Effector memory CD4-positive, alpha-beta T cell (primary cell): ENCODE results near the gene MRPL17.

Source experiments
- DNase-seq, 3 donors: peaks; one replicate each; pipeline ENCODE4 v3.0.0-alpha.2; 2020
- H3K27ac ChIP-seq: 2 replicates; pipeline ENCODE4 v1.7.0; 2013; ENCODE audit warnings: mild to moderate bottlenecking, low read length, moderate library complexity; ENCODE audit not compliant: insufficient read depth, poor library complexity, severe bottlenecking
- H3K27me3 ChIP-seq: replicated peaks from 2 replicates; pipeline ENCODE4 v1.7.0; 2013; ENCODE audit warnings: mild to moderate bottlenecking, low read length; ENCODE audit not compliant: insufficient read depth, control insufficient read depth, poor library complexity, severe bottlenecking
- H3K36me3 ChIP-seq: 2 replicates; pipeline ENCODE4 v1.7.0; 2013; ENCODE audit warnings: mild to moderate bottlenecking, low read length, moderate library complexity; ENCODE audit not compliant: control insufficient read depth, insufficient read depth
- H3K4me1 ChIP-seq: 2 replicates; pipeline ENCODE4 v1.7.0; 2013; ENCODE audit warnings: low read length, mild to moderate bottlenecking; ENCODE audit not compliant: control insufficient read depth, insufficient read depth, poor library complexity, severe bottlenecking
- H3K4me3 ChIP-seq: 2 replicates; pipeline ENCODE4 v1.7.0; 2013; ENCODE audit warnings: low read length, low read depth, mild to moderate bottlenecking; ENCODE audit not compliant: insufficient read depth, poor library complexity, severe bottlenecking
- H3K9me3 ChIP-seq: 2 replicates; pipeline ENCODE4 v1.7.0; 2013; ENCODE audit warnings: mild to moderate bottlenecking, low read length, moderate library complexity; ENCODE audit not compliant: control insufficient read depth

MRPL17 gene

DNA sequence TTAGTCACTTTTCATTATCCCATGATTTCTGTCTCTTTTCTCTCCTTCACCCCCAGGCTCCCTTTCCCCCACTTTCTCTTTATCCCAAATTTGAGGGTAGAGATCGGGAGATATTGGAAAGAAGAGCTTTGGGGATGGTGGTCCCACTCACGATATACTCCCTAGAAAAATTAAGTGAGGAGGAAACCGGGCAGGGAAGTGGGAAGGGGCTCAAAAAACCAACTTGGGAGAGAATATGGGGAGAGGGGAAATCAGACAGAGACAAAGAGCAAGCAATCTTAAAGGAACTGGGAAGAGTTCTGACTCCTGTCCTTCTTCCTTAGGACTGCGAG, 26.6 kb downstream of the MRPL17 start:
- H3K9me3 ChIP-seq: no peaks in the 10 kb centered on the region
- H3K27me3 ChIP-seq: no peaks in the 10 kb centered on the region
- no peaks in the 10 kb centered on the region for H3K36me3 ChIP-seq
- no peak overlapping the region for H3K27ac ChIP-seq
- no peaks in the 10 kb centered on the region for H3K4me1 ChIP-seq
- DNase-seq: no peak
- no peak overlapping the region for H3K4me3 ChIP-seq

DNA sequence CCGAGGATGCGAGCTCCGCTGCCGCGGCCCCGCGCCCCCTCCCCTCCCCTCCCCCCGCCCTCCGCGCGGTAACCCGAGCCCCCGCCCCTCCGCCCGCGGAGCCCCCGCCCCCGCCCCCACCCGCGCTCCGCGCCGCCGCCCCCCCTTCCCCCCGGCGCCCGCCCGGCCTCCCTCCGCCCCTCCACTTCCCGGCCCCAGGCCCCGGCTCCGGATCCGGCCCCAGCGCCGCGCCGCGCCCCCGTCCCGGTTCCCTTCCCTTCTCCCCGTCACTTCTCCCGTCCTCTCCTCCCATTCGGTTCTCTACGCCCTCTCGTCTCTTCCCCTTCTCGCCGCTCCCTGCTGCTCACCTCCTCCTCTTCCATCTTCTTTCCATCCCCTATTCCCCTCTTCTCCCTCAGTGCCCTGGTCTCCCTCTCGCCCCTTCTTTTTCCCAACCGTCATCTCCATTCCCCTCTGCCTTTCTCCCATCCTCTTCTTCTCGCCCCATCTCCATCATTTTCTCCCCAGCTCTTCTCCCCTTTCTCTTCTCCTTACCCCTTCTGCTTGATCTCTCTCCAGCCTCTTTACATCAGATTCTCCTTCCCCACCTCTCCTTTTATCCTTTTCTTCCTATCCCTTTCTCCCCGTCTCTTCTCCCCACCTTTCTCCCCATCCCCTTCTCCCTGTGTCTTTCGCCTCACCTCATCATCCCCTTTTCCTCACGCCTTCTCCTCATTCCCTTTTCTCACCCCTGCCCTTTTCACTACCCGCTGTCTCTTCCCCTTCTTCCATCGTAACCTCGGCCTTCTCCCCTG, 27.2 kb downstream of the MRPL17 start, which contains the start of gene DCHS1:
TSS of gene DCHS1 (minus strand) at position 20 of the 794 bp plus-strand sequence. CDS start 14,196 bp downstream, outside the sequence.
- peak within 1 kb of the TSS; percentile 35 for H3K27ac ChIP-seq
- H3K4me3 ChIP-seq: peak within 1 kb of the TSS; percentile 53
- DNase-seq: peak in 1 of 3 donors; percentile 15
- no peaks in the 10 kb centered on the region for H3K9me3 ChIP-seq
- no peaks in the 10 kb centered on the region for H3K27me3 ChIP-seq
- no peaks in the 10 kb centered on the region for H3K4me1 ChIP-seq
- H3K36me3 ChIP-seq: no peaks in the 10 kb centered on the region

DNA sequence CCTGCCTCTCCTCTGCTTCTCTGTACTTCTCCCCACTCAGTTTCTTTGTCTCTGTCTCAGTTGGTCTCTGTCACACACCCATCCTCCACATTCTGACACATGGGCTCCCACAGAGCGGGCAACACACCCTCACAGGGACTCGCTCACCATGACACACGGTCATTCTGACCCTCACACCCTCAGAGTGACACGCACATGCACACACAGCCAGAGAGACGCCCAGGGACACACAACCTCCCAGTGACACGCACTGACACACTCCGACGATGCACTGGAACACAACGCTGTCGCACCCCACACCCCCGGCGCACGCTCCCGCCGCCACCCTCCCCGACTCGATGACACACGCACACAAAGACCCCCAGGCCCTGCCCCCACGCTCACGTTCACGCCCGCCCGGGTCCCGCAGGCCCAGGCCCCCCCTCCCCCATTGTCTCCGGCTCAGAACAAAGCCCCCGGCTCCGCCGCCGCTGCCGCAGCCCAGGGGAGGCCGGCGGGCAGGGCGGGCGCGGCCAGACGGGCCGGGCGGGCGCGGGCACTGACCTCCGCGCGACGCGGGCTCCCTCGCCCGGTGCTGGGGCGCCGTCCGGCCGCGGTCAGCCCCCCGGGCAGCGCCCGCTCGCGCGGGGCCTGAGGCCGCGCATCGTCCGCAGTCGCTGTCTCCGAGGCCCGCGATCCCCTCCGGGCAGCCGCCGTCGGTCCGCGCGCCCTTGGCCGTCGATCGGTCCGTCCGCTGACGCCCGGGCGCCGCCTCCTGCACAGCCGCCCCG, 27.9 kb downstream of the MRPL17 start:
- H3K27ac ChIP-seq: peak overlapping the region; percentile 35
- no peaks in the 10 kb centered on the region for H3K36me3 ChIP-seq
- H3K27me3 ChIP-seq: no peaks in the 10 kb centered on the region
- DNase-seq: no peak
- peak overlapping the region; percentile 53 for H3K4me3 ChIP-seq
- no peaks in the 10 kb centered on the region for H3K9me3 ChIP-seq
- H3K4me1 ChIP-seq: no peaks in the 10 kb centered on the region

DNA sequence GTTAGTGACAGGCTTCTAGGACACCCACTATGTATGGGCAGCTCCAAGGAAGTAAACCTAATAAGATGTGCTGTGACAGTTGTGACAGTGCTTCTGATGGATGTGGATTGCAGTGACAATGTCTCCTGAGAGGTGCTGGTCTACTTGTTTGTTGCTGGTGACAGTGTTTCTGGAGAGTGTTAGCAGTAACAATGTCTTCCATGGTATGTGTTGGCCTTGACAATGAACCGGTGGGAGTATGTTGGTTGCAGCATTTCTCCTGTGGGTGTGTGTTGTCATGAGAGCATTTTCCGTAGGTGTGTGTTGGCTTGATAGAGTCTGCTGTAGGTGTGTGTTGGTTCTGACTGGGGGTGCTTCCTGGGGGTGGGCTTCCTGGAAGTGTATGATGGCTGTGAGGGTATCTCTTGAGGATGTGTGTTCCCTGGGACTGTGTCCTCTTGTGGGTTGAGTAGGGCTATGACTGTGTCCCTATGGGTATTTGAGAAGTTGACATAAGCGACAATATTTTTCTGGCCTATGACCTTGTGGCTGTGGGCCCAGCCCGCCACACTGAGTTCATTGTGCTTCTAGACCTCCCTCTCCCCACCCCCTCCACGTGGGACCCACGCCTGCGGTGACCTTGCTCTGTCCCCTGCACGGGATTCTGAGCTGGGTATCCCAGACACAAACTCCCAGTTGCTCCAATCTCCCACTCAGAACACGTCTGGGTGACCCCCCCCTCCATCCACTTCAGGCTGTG, 28.7 kb downstream of the MRPL17 start:
- DNase-seq: no peak
- H3K4me3 ChIP-seq: peak overlapping the region; percentile 53
- H3K9me3 ChIP-seq: no peaks in the 10 kb centered on the region
- no peaks in the 10 kb centered on the region for H3K27me3 ChIP-seq
- H3K36me3 ChIP-seq: no peaks in the 10 kb centered on the region
- H3K4me1 ChIP-seq: no peaks in the 10 kb centered on the region
- H3K27ac ChIP-seq: no peak overlapping the region

DNA sequence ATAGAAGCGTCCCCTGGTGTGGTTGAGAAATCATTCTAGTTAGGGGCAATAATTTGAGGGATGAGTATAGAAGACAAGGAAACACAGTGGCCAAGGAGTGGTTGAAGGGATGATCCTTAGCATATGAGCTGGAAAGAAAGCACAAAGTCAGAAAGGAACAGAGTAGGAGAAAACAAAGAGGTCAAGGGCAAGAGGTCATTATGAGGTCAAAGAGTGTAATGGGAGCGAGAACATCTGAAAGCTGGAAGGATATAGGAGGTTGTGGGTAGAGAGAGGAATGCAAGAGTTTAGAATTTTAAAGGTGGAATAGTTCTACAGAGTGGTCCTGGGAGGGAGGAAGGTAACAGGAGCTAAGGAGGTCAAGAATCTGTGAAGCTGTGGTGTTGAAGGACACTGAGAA, 29.5 kb downstream of the MRPL17 start:
- no peaks in the 10 kb centered on the region for H3K9me3 ChIP-seq
- H3K27ac ChIP-seq: no peak overlapping the region
- no peak overlapping the region for H3K4me3 ChIP-seq
- H3K36me3 ChIP-seq: no peaks in the 10 kb centered on the region
- no peak for DNase-seq
- no peaks in the 10 kb centered on the region for H3K27me3 ChIP-seq
- no peaks in the 10 kb centered on the region for H3K4me1 ChIP-seq

DNA sequence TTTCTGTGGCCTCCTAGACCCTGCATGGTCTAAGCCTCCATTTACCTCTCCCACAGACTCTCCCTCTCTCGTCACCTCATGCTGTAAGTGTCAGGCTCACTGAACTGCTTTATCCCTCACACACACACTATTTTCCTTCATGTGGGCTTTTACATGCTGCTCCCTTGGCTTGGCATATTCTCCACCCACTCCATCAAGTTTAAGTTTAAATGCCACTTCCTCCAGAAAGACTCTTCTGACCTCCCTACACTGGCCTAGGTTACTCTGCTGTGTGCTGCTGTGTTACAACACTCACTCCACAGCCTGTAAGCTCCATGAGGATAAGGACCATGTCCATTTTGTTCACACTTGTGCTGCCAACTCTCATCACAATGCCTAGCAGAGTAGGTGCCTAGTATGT, 30.0 kb downstream of the MRPL17 start:
- DNase-seq: no peak
- Histone ChIP-seq H3K36me3 (no peaks in the 10 kb centered on the region), H3K27me3 (no peaks in the 10 kb centered on the region), H3K4me1 (no peaks in the 10 kb centered on the region), H3K27ac (no peak overlapping the region), H3K4me3 (no peak overlapping the region), H3K9me3 (no peaks in the 10 kb centered on the region)

DNA sequence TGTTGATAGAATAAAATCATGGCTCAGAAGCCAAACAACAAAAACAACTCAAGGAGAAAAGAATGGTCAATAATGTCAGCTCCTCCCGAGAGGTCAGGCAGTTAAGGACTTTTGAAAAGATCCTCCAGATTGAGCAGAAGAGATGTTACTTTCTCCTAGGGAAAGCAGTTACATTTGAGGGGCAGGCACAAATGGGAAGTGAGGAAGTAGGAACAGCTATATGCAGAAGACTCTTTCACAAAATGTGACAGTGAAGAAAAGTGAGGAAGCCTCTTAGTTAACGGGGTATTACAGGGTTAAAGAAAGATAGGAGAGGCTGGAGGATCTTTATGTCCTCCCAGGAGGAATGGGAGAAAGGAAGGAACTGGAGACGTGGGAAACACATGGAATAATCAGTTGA, 31.0 kb downstream of the MRPL17 start:
- peaks cover 9% of the 10 kb centered on the region for H3K4me1 ChIP-seq
- no peaks in the 10 kb centered on the region for H3K9me3 ChIP-seq
- no peaks in the 10 kb centered on the region for H3K36me3 ChIP-seq
- no peaks in the 10 kb centered on the region for H3K27me3 ChIP-seq
- no peak overlapping the region for H3K27ac ChIP-seq
- no peak for DNase-seq
- no peak overlapping the region for H3K4me3 ChIP-seq

DNA sequence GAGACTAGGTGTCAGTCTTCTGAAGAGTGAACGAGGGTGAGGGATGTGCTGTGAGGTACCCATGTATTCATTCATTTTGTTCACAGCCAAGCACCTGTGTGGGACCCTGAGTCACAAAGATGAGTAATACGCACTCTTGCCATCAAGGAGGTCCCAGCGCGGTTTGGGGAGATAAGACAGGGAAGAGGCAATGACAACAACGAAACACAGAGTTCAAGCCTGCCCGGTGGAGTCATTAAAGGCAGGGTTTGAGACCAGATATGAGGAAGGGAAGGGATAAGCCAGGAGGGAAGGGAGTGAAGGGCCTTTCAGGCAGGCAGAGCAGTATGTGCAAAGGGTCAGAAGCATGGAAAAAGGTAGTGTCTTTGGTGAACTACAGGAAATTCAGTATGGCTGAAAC, 32.2 kb downstream of the MRPL17 start:
- Histone ChIP-seq H3K36me3 (no peaks in the 10 kb centered on the region), H3K27ac (no peak overlapping the region), H3K4me3 (no peak overlapping the region), H3K4me1 (peaks cover 21% of the 10 kb centered on the region), H3K27me3 (no peaks in the 10 kb centered on the region), H3K9me3 (no peaks in the 10 kb centered on the region)
- DNase-seq: no peak

DNA sequence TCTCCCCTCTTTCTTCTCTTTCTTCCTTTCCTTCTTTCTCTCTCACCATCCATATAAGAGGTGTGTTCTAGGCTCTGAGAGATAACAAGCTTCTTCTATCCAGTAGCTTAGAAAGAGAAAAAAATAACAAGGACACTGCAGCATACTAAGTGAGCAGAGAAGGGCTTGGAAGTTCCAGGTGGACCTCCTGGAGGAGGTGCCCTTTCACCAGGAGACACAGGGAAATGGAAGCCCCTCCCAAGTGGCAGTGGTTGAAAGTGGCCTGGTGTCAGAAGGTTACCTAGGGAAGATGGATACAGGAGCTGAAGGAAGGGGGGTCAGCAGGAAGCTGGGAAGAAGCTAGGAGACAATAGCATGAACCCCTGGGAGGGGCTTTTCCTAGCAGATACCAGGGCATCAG, 33.0 kb downstream of the MRPL17 start:
- no peak for DNase-seq
- H3K4me1 ChIP-seq: peaks cover 28% of the 10 kb centered on the region
- H3K27me3 ChIP-seq: no peaks in the 10 kb centered on the region

DNA sequence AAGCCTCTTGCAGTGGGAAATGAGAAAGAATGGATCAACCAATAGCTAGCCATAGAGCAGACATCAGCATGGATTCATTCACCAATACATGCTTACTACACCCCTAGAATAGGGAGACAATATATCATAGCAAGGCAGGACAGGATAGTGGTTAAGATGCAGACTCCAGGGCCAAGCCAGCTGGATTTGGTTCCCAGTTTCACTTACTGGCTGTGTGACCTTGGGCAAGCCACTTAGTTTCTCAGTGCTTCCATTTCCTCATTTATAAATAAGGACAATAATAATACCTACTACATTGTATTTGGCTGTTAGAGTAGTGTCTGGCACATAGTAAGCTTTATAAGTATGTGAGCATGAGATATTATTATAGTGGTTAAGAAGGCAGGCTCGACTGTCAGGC, 34.6 kb downstream of the MRPL17 start:
- Histone ChIP-seq H3K4me3 (no peak overlapping the region), H3K36me3 (no peaks in the 10 kb centered on the region), H3K27me3 (no peaks in the 10 kb centered on the region), H3K9me3 (no peaks in the 10 kb centered on the region), H3K4me1 (peaks cover 28% of the 10 kb centered on the region), H3K27ac (no peak overlapping the region)
- no peak for DNase-seq

More for the DNA sequence above, 33.0 kb downstream of the MRPL17 start:
- H3K4me3 ChIP-seq: no peak overlapping the region
- no peak overlapping the region for H3K27ac ChIP-seq
- no peaks in the 10 kb centered on the region for H3K9me3 ChIP-seq
- H3K36me3 ChIP-seq: no peaks in the 10 kb centered on the region
